Mammary epithelial cell (primary cell): Measurements from ENCODE around the gene SMIM38.

Experiments
- EZH2 ChIP-seq: IDR thresholded peaks from 2 replicates; pipeline ENCODE4 v1.6.1; 2012; ENCODE audit warnings: low read length, inconsistent platforms, borderline replicate concordance
- TF ChIP-seq, protein P1 (sequence below), 2 donors: IDR thresholded peaks in 1 of 2; conservative IDR thresholded peaks in 1 of 2; 2 replicates each; pipeline ENCODE4 v1.5.1; 2011 to 2012; ENCODE audit warnings: inconsistent platforms in 2 of 2, low read length in 2 of 2, mild to moderate bottlenecking in 2 of 2, control low read depth in 1 of 2, low read depth in 1 of 2; ENCODE audit not compliant: insufficient read depth in 1 of 2; ENCODE audit errors: extremely low read depth in 1 of 2

DNA sequence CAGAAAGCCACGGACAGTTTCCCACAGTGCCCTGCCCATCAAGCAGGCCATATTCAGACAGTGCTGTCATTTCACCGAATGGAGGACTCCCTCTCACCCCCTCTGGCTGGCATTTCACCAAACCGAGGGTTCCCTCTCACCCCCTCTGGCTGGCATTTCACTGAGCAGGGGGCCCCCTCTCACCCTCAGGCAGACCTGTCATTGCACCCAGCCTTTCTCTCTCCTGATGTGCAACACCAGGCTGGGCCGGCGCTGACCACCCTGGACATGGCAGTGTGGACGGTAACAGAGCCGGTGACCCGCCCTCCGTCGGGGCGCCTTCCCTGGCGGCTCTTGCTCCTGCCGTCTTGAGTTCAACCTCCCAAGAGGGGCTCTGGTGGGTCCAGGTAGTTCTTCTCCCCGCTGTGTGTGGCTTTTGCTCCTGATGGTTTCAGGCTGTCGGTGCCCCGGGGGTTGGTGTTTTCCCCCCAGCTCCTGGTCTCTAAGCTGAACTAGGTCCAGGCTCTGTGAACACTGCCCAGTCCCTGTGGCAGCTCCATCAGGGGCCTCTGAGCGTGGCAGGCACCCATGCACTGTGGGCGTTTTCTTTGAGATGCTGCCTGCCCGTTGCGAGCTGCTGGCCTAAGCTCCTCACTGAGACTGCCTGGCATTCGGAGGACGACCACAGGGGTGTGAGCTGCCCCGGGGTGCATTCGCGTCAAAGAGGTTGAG lies 46.9 kb downstream of the SMIM38 start:
- TF ChIP-seq EZH2: no peak
- TF ChIP-seq, protein P1, sequence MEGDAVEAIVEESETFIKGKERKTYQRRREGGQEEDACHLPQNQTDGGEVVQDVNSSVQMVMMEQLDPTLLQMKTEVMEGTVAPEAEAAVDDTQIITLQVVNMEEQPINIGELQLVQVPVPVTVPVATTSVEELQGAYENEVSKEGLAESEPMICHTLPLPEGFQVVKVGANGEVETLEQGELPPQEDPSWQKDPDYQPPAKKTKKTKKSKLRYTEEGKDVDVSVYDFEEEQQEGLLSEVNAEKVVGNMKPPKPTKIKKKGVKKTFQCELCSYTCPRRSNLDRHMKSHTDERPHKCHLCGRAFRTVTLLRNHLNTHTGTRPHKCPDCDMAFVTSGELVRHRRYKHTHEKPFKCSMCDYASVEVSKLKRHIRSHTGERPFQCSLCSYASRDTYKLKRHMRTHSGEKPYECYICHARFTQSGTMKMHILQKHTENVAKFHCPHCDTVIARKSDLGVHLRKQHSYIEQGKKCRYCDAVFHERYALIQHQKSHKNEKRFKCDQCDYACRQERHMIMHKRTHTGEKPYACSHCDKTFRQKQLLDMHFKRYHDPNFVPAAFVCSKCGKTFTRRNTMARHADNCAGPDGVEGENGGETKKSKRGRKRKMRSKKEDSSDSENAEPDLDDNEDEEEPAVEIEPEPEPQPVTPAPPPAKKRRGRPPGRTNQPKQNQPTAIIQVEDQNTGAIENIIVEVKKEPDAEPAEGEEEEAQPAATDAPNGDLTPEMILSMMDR (conservative IDR thresholded peaks at IDR 0.05 in 1 of 2, IDR thresholded peaks at IDR 0.05 in 1 of 2; ENCODE audit: extremely low read depth in 1 of 2, insufficient read depth in 1 of 2, low read depth in 1 of 2, low read length in 2 of 2): no peak
